ENCODE measurements around the gene LRRC26.

Gene LRRC26

DNA sequence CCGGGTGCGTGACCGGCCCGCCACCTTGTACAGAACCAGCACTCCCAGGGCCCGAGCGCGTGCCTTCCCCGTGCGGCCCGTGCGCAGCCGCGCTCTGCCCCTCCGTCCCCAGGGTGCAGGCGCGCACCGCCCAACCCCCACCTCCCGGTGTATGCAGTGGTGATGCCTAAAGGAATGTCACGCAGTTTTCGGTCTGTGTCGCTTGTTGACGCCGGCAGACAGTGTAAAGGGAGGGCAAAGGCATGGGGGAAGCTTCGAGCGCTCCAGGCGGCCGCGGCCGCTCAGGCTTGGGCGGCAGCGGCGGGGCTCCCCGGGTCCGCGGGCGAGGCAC lies 1.3 kb downstream of the LRRC26 start:
- peaks cover 0 to 70% (median 49%) of the 10 kb centered on the region in 4 experiments for H3K4me1 ChIP-seq (ENCODE audit: control extremely low read depth in 1 of 4, control insufficient read depth in 4 of 4, insufficient read depth in 4 of 4, low read length in 3 of 4)
- no peak overlapping the region for H3K27ac ChIP-seq (ENCODE audit: insufficient read depth in 1 of 2, low read depth in 1 of 2, low read length in 2 of 2, poor library complexity in 1 of 2, severe bottlenecking in 2 of 2)
- H3K27me3 ChIP-seq (replicated peaks in 2 of 5; ENCODE audit: control insufficient read depth in 4 of 5, insufficient read depth in 5 of 5, low read length in 4 of 5) = peaks cover 0 to 71% (median 15%) of the 10 kb centered on the region in 5 experiments
- DNase-seq = peak in 1 of 3 donors; percentile 24
- POLR2A ChIA-PET = interaction anchor here (0.7 kb wide), 1 partner anchor 595 kb away, joined by 5 read pairs; no protein-coding TSS in a partner anchor
- peak overlapping the region in 5 of 7 experiments; percentile 35 to 75 (median 67) for H3K4me3 ChIP-seq (ENCODE audit: control insufficient read depth in 1 of 7, extremely low read depth in 1 of 7, insufficient read depth in 4 of 7, low read depth in 2 of 7, low read length in 6 of 7)
- H3K9me3 ChIP-seq (ENCODE audit: control extremely low read depth in 1 of 5, control insufficient read depth in 4 of 5, insufficient read depth in 2 of 5, low read depth in 1 of 5, low read length in 4 of 5) = no peaks in the 10 kb centered on the region
- under 1% methylated on average over 31 of the region's 36 CpGs for WGBS (ENCODE audit: insufficient coverage)
- CTCF ChIA-PET = no interaction called here
- H3K36me3 ChIP-seq (ENCODE audit: control insufficient read depth in 4 of 4, insufficient read depth in 4 of 4, low read length in 3 of 4) = no peaks in the 10 kb centered on the region

DNA sequence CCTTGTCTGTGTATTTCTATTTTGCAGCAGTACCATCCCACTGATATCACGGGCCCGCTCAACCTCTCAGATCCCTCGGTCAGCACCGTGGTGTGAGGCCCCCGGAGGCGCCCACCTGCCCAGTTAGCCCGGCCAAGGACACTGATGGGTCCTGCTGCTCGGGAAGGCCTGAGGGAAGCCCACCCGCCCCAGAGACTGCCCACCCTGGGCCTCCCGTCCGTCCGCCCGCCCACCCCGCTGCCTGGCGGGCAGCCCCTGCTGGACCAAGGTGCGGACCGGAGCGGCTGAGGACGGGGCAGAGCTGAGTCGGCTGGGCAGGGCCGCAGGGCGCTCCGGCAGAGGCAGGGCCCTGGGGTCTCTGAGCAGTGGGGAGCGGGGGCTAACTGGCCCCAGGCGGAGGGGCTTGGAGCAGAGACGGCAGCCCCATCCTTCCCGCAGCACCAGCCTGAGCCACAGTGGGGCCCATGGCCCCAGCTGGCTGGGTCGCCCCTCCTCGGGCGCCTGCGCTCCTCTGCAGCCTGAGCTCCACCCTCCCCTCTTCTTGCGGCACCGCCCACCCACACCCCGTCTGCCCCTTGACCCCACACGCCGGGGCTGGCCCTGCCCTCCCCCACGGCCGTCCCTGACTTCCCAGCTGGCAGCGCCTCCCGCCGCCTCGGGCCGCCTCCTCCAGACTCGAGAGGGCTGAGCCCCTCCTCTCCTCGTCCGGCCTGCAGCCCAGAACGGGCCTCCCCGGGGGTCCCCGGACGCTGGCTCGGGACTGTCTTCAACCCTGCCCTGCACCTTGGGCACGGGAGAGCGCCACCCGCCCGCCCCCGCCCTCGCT lies 1.9 kb downstream of the LRRC26 start:
- DNase-seq = no peak
- Histone ChIP-seq H3K27me3 (replicated peaks in 2 of 5; ENCODE audit: control insufficient read depth in 4 of 5, insufficient read depth in 5 of 5, low read length in 4 of 5) (peaks cover 0 to 76% (median 18%) of the 10 kb centered on the region in 5 experiments), H3K27ac (ENCODE audit: insufficient read depth in 1 of 2, low read depth in 1 of 2, low read length in 2 of 2, poor library complexity in 1 of 2, severe bottlenecking in 2 of 2) (no peak overlapping the region), H3K4me3 (ENCODE audit: control insufficient read depth in 1 of 7, extremely low read depth in 1 of 7, insufficient read depth in 4 of 7, low read depth in 2 of 7, low read length in 6 of 7) (peak overlapping the region in 3 of 7 experiments; percentile 22 to 67 (median 57)), H3K36me3 (ENCODE audit: control insufficient read depth in 4 of 4, insufficient read depth in 4 of 4, low read length in 3 of 4) (no peaks in the 10 kb centered on the region), H3K9me3 (ENCODE audit: control extremely low read depth in 1 of 5, control insufficient read depth in 4 of 5, insufficient read depth in 2 of 5, low read depth in 1 of 5, low read length in 4 of 5) (no peaks in the 10 kb centered on the region), H3K4me1 (ENCODE audit: control extremely low read depth in 1 of 4, control insufficient read depth in 4 of 4, insufficient read depth in 4 of 4, low read length in 3 of 4) (peaks cover 0 to 70% (median 50%) of the 10 kb centered on the region in 4 experiments)
- 12% methylated on average over 41 of the region's 57 CpGs for WGBS (ENCODE audit: insufficient coverage)
- CTCF ChIA-PET = interaction anchor here (1.2 kb wide), 1 partner anchor 67 kb away, joined by 3 read pairs; no protein-coding TSS in a partner anchor
- POLR2A ChIA-PET = interaction anchor here (0.7 kb wide), 1 partner anchor 594 kb away, joined by 5 read pairs; no protein-coding TSS in a partner anchor

DNA sequence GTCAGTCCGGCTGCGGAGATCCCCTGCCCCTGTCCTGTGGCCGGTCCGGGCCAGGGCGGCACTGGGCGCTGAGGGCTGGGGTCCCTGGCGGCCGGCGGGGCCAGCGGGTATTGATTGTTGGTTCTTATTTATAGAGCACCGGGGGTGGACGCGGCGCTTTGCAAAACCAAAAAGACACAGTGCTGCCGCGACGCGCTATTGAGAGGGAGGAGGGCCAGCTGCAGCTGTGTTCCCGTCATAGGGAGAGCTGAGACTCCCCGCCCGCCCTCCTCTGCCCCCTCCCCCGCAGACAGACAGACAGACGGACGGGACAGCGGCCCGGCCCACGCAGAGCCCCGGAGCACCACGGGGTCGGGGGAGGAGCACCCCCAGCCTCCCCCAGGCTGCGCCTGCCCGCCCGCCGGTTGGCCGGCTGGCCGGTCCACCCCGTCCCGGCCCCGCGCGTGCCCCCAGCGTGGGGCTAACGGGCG lies 2.5 kb downstream of the LRRC26 start:
- POLR2A ChIA-PET = no interaction called here
- CTCF ChIA-PET = interaction anchor here (1.2 kb wide), 1 partner anchor 68 kb away, joined by 3 read pairs; no protein-coding TSS in a partner anchor
- 34% methylated on average over 35 of the region's 44 CpGs for WGBS (ENCODE audit: insufficient coverage)

DNA sequence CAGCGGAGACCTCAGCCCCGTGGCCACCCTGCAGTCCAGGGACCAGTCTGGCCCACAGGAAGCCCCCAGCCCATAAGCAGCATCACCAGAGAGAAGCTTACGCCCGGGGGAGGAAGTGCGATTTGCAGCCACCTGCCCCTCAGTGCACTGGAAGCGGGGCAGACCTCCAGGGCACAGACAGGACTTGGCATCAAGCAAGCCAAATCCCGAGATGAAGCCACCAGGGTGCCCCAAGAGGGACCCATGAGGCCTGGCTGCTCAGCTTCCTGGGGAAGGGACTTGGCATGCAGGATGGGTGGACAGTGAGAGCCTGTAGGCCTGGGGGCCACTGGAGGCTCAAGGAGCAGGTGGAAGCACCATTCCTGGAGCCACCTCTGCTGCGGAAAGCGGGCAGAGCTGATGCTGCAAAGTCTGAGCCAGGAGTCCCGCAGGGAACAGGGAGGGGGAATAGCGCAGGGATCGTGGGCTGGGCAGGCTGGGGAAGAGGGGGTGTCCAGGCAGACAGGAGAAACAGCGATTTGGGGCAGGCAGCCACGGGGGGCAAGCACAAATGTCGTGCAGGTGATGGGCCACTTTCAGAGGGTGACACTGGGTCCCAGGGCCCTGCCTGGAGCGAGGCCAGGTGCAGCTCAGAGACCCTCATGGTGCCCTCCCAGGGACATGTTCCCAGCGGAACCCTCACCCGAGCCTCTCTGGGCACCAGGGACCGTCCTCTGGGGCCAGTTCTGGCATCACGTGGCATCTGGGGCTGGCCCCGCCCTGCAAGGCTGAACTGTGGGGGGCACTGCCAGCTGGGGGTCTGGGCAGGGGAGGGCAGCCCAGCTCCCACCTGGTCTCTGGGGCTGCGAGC lies 3.2 kb downstream of the LRRC26 start:
- no peak overlapping the region for H3K27ac ChIP-seq (ENCODE audit: insufficient read depth in 1 of 2, low read depth in 1 of 2, low read length in 2 of 2, poor library complexity in 1 of 2, severe bottlenecking in 2 of 2)
- ChIA-PET CTCF (interaction anchor here (0.8 to 1.3 kb wide), 4 partner anchors 9 to 68 kb away, joined by 3 read pairs; no protein-coding TSS in a partner anchor), POLR2A (no interaction called here)
- no peak for DNase-seq
- no peaks in the 10 kb centered on the region for H3K36me3 ChIP-seq (ENCODE audit: control insufficient read depth in 4 of 4, insufficient read depth in 4 of 4, low read length in 3 of 4)
- 66% methylated on average over 15 of the region's 22 CpGs for WGBS (ENCODE audit: insufficient coverage)
- H3K4me1 ChIP-seq (ENCODE audit: control extremely low read depth in 1 of 4, control insufficient read depth in 4 of 4, insufficient read depth in 4 of 4, low read length in 3 of 4) = peaks cover 0 to 69% (median 48%) of the 10 kb centered on the region in 4 experiments
- H3K27me3 ChIP-seq (replicated peaks in 2 of 5; ENCODE audit: control insufficient read depth in 4 of 5, insufficient read depth in 5 of 5, low read length in 4 of 5) = peaks cover 0 to 90% (median 14%) of the 10 kb centered on the region in 5 experiments
- H3K9me3 ChIP-seq (ENCODE audit: control extremely low read depth in 1 of 5, control insufficient read depth in 4 of 5, insufficient read depth in 2 of 5, low read depth in 1 of 5, low read length in 4 of 5) = no peaks in the 10 kb centered on the region
- no peak overlapping the region for H3K4me3 ChIP-seq (ENCODE audit: control insufficient read depth in 1 of 7, extremely low read depth in 1 of 7, insufficient read depth in 4 of 7, low read depth in 2 of 7, low read length in 6 of 7)

More for the DNA sequence above, 2.5 kb downstream of the LRRC26 start:
- peak in 1 of 3 donors; percentile 21 for DNase-seq
- H3K36me3 ChIP-seq (ENCODE audit: control insufficient read depth in 4 of 4, insufficient read depth in 4 of 4, low read length in 3 of 4) = no peaks in the 10 kb centered on the region
- H3K4me1 ChIP-seq (ENCODE audit: control extremely low read depth in 1 of 4, control insufficient read depth in 4 of 4, insufficient read depth in 4 of 4, low read length in 3 of 4) = peaks cover 0 to 70% (median 49%) of the 10 kb centered on the region in 4 experiments
- peaks cover 0 to 83% (median 18%) of the 10 kb centered on the region in 5 experiments for H3K27me3 ChIP-seq (replicated peaks in 2 of 5; ENCODE audit: control insufficient read depth in 4 of 5, insufficient read depth in 5 of 5, low read length in 4 of 5)
- no peak overlapping the region for H3K27ac ChIP-seq (ENCODE audit: insufficient read depth in 1 of 2, low read depth in 1 of 2, low read length in 2 of 2, poor library complexity in 1 of 2, severe bottlenecking in 2 of 2)
- H3K4me3 ChIP-seq (ENCODE audit: control insufficient read depth in 1 of 7, extremely low read depth in 1 of 7, insufficient read depth in 4 of 7, low read depth in 2 of 7, low read length in 6 of 7) = peak overlapping the region in 1 of 7 experiments; percentile 57
- H3K9me3 ChIP-seq (ENCODE audit: control extremely low read depth in 1 of 5, control insufficient read depth in 4 of 5, insufficient read depth in 2 of 5, low read depth in 1 of 5, low read length in 4 of 5) = no peaks in the 10 kb centered on the region

DNA sequence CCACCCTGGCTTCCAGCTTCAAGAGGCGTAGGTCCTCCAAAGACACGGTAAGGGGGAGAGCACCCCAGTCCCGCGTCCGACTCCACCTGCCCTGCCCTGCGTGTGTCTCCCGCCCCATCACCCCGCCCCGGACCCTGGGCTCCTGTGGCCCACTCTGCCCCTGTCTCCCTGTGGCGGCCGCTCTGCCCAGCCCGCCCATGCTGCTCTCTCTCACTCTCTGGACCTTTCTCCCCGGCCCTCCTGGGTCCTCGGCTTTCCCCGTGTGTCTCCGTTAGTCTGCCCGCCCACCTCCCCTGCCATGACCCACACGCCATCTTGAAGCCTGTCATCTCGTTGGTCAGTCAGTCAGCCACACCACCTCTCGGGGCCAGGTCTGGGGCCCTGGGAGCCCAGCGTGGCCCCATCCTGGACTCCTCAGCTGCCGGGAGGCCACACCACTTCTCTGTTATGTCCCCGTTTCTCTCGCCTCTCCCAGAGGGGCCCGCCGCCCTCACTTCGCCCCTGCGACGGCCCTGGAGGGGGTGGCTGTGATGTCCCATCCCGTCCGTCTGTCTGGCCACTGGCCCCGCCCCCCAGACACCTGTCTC lies 4.5 kb downstream of the LRRC26 start:
- no peak for DNase-seq
- H3K9me3 ChIP-seq (ENCODE audit: control extremely low read depth in 1 of 5, control insufficient read depth in 4 of 5, insufficient read depth in 2 of 5, low read depth in 1 of 5, low read length in 4 of 5) = no peaks in the 10 kb centered on the region
- no peak overlapping the region for H3K27ac ChIP-seq (ENCODE audit: insufficient read depth in 1 of 2, low read depth in 1 of 2, low read length in 2 of 2, poor library complexity in 1 of 2, severe bottlenecking in 2 of 2)
- H3K4me3 ChIP-seq (ENCODE audit: control insufficient read depth in 1 of 7, extremely low read depth in 1 of 7, insufficient read depth in 4 of 7, low read depth in 2 of 7, low read length in 6 of 7) = no peak overlapping the region
- peaks cover 0 to 58% (median 41%) of the 10 kb centered on the region in 4 experiments for H3K4me1 ChIP-seq (ENCODE audit: control extremely low read depth in 1 of 4, control insufficient read depth in 4 of 4, insufficient read depth in 4 of 4, low read length in 3 of 4)
- CTCF ChIA-PET = interaction anchor here (1.1 kb wide), 1 partner anchor 10 kb away, joined by 3 read pairs; no protein-coding TSS in a partner anchor
- H3K36me3 ChIP-seq (ENCODE audit: control insufficient read depth in 4 of 4, insufficient read depth in 4 of 4, low read length in 3 of 4) = no peaks in the 10 kb centered on the region
- peaks cover 0 to 96% (median 14%) of the 10 kb centered on the region in 5 experiments for H3K27me3 ChIP-seq (replicated peaks in 2 of 5; ENCODE audit: control insufficient read depth in 4 of 5, insufficient read depth in 5 of 5, low read length in 4 of 5)
- WGBS (ENCODE audit: insufficient coverage) = 92% methylated on average over 29 of the region's 32 CpGs
- POLR2A ChIA-PET = no interaction called here

DNA sequence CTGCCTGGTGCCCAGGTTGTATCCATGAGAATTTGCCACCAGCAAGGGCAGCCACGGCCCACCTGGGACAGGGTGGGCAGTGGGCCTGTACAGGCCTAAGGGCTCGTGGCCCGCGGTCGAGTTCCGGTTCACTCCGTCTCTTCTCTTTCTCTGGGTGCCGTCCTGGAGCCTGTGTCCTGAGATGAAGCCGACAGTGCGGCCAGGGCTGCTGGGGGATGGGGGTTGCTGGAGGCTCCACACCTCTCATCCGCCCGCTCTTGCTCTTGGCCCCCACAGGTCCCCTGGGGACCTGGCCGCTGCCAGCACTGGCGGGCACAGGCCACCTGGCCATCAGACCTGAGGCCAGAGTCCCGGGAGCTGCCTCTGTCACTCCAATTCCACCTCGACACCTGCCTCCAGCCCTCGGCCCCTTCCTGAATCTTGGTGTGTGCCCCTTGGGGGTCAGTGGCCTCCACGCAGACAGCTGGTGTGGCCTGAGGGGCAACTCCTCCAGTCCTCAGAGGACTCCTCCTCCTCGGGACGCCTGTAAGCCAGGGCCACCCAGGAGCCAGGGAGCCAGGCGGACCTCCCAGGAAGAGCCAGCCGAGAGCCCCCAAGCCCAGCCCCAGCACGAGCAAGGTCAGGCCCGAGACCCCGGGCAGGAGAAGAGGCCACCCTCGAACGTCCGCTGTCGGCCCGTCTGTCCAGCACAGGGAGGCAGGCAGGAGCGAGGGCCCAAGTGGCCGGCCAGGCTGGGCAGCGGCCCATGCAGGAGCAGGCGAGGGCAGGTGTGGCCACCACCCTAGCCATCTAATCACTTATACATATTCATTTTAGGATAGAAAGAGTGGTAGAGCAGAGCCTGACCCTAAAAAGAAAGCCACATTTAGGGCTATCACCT lies 5.2 kb downstream of the LRRC26 start:
- Histone ChIP-seq H3K9me3 (ENCODE audit: control extremely low read depth in 1 of 5, control insufficient read depth in 4 of 5, insufficient read depth in 2 of 5, low read depth in 1 of 5, low read length in 4 of 5) (no peaks in the 10 kb centered on the region), H3K4me3 (ENCODE audit: control insufficient read depth in 1 of 7, extremely low read depth in 1 of 7, insufficient read depth in 4 of 7, low read depth in 2 of 7, low read length in 6 of 7) (no peak overlapping the region), H3K27ac (ENCODE audit: insufficient read depth in 1 of 2, low read depth in 1 of 2, low read length in 2 of 2, poor library complexity in 1 of 2, severe bottlenecking in 2 of 2) (no peak overlapping the region), H3K27me3 (replicated peaks in 2 of 5; ENCODE audit: control insufficient read depth in 4 of 5, insufficient read depth in 5 of 5, low read length in 4 of 5) (peaks cover 0 to 96% (median 14%) of the 10 kb centered on the region in 5 experiments), H3K4me1 (ENCODE audit: control extremely low read depth in 1 of 4, control insufficient read depth in 4 of 4, insufficient read depth in 4 of 4, low read length in 3 of 4) (peaks cover 0 to 50% (median 36%) of the 10 kb centered on the region in 4 experiments), H3K36me3 (ENCODE audit: control insufficient read depth in 4 of 4, insufficient read depth in 4 of 4, low read length in 3 of 4) (no peaks in the 10 kb centered on the region)
- 86% methylated on average over 27 of the region's 34 CpGs for WGBS (ENCODE audit: insufficient coverage)
- ChIA-PET CTCF (no interaction called here), POLR2A (no interaction called here)
- no peak for DNase-seq
